ENCODE measurements around the gene OR52W1.
A peak's percentile ranks its signal among the peaks of the same experiment; 100 is the strongest.
"Not testable (repeated sequence)": the region's sequence is repeated elsewhere in the genome, so short reads cannot be mapped to it uniquely, and the experiment has no call there.

The OR52W1 gene

GRCh38 chr11:6217722-6218121 lies 18.7 kb downstream of the OR52W1 start:
- DNase-seq, result no peak

- DNase-seq, result peak in 6 of 58 donors; percentile 2 to 51 (median 8)
These were observed 20.3 kb downstream of the OR52W1 start for GRCh38 chr11:6219359-6219758.

DNA sequence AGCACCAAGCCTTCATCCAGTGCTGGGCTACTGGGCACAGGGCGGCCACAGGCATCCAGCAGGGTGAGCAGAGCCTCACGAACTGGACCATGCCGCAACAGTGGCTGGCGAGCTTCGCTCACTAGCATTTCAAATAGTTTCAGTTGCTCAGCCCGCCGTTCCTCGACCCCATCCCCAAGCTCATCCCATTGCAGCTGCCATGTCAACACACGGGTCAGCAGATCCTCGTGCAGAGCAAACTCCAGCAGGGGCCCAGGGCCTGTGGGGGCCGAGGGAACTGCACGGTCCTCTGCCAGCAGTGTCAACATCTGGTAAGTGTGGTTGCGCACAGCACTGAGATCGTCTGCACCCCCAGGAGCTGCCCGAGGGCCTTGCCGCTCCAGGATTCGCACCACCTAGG lies 24.8 kb downstream of the OR52W1 start:
- DNase-seq, result no peak

DNA sequence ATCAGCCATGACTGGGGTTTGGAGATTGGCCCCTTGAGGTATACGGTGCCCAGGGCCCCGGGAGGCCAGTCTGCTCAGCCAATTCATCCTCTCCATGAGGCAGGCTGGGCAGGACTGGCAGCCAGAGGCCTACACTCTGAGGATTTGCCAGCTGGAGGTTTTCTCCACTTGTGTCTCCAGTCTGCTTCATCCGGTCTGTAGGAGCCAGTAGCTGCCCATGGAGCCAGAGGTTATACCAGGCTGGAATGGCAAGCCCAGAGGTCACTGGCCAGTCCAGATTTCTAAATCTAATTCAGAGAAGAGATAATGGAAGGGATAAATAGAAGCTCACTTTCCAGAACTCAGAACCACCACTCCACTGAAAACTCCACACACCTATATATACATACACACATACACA lies 25.4 kb downstream of the OR52W1 start:
- DNase-seq, result no peak

GRCh38 chr11:6225024-6225423 lies 26.0 kb downstream of the OR52W1 start:
- DNase-seq, result no peak

DNA sequence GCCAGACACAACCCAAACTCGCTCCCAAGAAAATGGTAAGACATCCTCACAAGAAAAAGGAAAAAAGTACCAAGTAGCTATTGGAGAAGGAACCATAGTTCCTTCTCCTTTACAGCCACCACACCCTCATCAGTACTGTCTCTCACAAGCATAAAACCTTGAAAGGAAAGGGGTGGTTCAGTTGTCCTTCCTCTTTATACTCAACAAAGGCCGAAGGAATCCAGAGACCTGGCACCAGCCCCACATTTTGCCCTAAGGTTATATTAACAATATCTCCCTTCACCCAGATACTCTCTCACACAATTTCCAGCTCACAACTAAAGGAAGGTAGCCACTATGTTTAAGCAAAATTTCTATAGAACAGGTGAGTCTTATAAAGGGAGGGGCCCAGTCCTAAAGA lies 26.9 kb downstream of the OR52W1 start:
- no peak for DNase-seq

- no peak for DNase-seq
These were observed 29.5 kb downstream of the OR52W1 start for GRCh38 chr11:6228520-6228919.

- no peak for DNase-seq
These were observed 30.9 kb downstream of the OR52W1 start for GRCh38 chr11:6229911-6230310.

DNA sequence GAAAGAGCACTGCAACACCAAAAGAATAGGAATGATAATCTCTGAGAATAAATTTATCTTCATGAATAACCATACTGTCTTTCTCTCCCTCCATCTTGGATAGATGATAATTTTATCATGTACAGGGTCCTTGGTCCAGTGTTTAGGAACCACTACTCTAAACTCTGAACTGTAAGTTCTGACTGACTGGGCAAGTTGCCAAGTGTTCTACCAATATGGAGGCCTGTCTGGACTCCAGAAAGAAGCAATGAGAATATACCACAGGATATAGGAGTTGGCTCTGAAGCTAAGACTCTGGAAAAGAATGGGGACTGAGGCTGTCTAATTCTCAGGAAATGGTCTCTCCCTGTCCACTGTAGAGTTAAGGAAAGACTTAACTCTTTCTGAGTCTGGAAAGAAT lies 33.9 kb downstream of the OR52W1 start:
- no peak for DNase-seq

DNA sequence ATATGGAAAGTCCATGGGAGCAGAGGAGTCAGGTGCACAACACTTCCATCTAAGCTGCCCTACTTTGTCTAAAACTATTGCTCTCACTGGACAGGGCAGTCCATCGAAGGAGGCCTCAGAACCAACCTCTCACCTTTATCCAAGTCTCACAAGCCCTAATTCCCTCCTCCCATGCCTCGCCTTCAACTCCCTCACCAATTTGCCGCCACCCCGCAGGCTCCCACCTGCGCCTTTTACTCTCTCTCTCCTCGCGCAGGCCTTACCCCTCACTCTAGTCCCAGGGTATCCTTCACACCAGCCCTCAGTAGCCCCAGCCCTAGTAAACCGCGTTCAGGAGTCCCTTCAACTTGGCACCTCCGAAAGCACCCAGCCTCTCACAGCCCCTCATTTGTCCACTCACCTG lies 35.0 kb downstream of the OR52W1 start:
- peak in 2 of 58 donors; percentile 26 to 61 for DNase-seq

DNA sequence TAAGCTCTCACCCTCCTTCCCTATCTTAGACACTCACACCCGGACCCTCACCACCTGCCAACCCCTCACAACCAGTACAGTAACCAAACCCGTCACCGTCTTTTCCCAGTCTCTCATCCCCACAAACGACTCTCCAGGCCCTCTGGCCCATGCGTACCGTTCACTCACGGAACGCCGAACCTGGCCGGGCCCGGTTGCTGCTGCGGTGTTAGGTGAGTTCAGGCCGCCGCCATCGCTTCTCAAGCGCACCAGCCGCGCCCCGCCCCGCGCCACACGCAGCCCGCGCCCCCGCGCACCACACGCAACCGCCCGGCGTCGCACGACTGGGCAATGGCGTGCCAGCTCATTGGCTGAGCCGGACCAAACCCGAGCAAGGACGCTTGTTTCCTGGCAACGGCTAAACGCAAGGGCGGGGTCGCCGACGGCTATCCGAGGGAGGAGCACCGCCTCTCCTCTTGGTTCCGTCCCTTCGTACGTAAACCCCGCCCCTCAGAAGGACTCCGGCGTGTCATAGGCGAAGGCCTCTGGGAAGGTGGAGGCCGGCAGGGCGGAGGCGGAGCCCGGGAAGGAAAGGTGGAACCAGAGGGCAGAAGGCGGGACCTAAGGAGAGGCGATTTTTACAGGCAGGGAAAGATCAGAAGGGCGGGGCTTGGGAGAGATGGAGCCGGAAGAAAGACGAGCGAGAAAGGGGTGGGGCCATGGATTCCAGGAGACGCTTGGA lies 35.5 kb downstream of the OR52W1 start, which contains the start of gene FHIP1B:
TSS of gene FHIP1B (minus strand) at position 250 of the 721 bp plus-strand sequence. CDS start 10,120 bp downstream, outside the sequence.
- peak; percentile 76 to 100 (median 99) for DNase-seq

DNA sequence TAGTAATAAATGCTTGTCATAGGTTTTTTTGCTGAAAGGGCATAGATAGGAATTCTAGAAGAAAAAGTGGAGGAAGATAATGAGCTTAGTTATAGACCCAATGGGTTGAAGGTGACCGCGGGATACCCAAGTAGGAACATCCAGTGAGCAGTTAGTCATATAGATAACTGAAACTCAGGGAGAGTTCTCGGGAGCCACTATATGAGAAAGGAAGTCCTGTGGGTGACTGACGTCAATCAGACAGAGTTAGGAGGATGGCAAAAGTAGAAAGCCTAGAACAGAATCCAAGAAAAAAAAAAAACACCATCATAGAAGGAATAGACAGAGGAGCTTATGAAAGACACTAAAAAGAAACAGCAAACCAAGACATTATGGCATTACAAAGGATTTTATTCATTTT lies 38.2 kb downstream of the OR52W1 start:
- DNase-seq, result no peak

DNA sequence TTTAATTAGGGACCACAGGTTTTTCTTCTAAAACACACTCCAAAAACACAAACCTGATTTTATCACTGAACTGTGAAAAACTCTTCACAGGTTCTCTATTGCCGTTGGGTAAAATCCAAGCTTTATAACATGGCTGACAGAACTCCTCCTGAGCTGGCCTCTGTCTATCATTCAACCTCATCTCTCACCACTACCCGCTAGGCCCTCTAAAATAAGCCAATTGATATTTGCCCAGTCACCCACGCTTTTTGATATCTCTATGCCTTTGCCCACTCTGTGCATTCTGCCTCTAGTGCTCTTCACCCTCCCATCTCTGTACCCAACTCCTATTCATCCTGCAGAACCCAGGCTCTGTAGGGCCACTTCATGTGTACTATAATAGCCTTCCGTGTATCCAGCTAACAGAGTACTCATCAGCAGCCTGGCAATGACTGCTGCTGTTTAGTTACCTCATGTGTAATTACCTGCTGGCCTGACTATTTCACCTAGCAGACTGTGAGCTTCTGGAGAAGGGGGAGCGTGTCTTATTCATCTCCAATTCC lies 38.8 kb downstream of the OR52W1 start:
- no peak for DNase-seq

DNA sequence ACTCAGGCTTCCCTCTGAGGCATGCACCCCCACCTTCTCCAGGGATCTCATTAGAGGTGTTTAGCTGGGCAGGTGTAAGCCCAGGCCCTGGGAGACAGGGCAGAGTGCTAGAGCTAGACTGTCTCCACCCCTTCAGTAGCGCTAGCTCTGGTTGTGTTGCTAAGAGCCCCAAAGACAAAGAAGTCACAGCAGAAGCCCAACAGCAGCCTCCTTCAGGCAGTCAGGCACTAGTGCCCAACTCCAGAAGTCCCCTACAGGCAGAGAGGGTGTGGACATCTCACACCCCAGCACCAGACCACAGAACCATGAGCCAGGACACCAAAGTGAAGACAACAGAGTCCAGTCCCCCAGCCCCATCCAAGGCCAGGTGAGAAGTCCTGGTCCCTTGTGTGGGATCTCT lies 39.9 kb downstream of the OR52W1 start, which contains the start of gene CNGA4:
TSS of gene CNGA4 (plus strand) at position 188 of the 400 bp plus-strand sequence. CDS start at position 306, 118 bp downstream.
- DNase-seq, result no peak

DNA sequence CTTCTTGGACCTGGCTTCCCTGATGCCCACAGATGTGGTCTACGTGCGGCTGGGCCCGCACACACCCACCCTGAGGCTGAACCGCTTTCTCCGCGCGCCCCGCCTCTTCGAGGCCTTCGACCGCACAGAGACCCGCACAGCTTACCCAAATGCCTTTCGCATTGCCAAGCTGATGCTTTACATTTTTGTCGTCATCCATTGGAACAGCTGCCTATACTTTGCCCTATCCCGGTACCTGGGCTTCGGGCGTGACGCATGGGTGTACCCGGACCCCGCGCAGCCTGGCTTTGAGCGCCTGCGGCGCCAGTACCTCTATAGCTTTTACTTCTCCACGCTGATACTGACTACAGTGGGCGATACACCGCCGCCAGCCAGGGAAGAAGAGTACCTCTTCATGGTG lies 41.1 kb downstream of the OR52W1 start:
- no peak for DNase-seq

GRCh38 chr11:6240781-6241180 lies 41.8 kb downstream of the OR52W1 start:
- DNase-seq, result no peak

DNA sequence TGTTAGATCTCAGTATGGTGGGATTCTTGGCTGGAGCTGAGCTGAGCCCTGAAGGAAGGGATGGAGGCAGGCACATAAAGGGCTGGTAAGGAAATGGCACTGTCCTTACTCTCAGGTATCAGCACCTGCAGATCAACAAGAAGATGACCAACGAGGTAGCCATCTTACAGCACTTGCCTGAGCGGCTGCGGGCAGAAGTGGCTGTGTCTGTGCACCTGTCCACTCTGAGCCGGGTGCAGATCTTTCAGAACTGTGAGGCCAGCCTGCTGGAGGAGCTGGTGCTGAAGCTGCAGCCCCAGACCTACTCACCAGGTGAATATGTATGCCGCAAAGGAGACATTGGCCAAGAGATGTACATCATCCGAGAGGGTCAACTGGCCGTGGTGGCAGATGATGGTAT lies 42.3 kb downstream of the OR52W1 start:
- DNase-seq, result no peak

GRCh38 chr11:6245536-6245935 lies 46.5 kb downstream of the OR52W1 start:
- DNase-seq, result no peak

DNA sequence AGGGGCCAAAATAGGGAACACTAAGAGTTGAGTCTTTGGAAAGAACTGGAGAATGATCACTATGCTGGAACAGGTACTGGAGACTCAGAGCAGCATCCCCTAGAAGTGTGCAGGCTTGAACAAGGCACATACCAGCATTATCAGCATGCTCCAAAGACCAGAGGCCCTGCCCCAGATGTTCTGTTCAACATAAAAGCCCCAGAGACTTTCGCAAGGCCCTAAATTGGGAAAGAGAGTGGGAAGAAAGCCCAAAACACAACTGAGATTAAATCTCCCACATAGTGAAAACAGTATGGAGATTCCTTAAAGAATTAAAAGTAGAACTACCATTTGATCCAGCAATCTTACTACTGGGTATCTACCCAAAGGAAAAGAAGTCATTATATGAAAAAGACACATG lies 49.2 kb downstream of the OR52W1 start:
- DNase-seq, result no peak

DNA sequence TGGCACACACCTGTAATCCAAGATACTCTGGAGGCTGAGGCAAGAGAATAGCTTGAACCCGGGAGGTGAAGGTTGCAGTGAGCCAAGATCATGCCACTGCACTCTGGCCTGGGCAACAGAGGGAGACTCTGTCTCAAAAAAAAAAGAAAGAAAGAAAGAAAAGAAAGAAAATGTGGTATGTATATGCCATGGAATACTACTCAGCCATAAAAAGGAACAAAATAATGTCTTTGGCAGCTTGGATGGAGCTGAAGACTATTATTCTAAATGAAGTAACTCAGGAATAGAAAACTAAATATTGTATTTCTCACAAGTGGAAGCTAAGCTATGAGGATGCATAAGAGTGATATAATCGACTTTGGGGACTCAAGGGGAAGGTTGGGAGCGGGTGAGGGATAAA lies 49.9 kb downstream of the OR52W1 start:
- DNase-seq, result not testable (repeated sequence)

Data from anterior cingulate cortex (tissue), 58 donors.